GM08714 (cell line): ENCODE data around the gene GNB4.
A peak's percentile ranks its signal among the peaks of the same experiment; 100 is the strongest.

Experiments used
- H3K4me3 ChIP-seq: fragments of 200-500 bp; sonication (Bioruptor generic); 2 replicates; pipeline ENCODE4 v1.5.1; 2014; ENCODE audit warnings: mild to moderate bottlenecking, low read length, inconsistent platforms
- ZNF274 ChIP-seq: IDR thresholded peaks from 2 replicates; pipeline ENCODE4 v1.6.1; 2012; ENCODE audit warnings: mild to moderate bottlenecking, low read depth, low read length

The GNB4 gene

GRCh38 chr3:179348325-179349013, 102.8 kb downstream of the GNB4 start:
- TF ChIP-seq ZNF274 = no peak
- H3K4me3 ChIP-seq = peak overlapping the region; percentile 95

- peak within 1 kb of the TSS; percentile 95 for H3K4me3 ChIP-seq
- no peak for TF ChIP-seq ZNF274
These were observed 103.7 kb downstream of the GNB4 start, which contains the start of gene MFN1 for GRCh38 chr3:179347345-179348194. Gene MFN1 (plus strand): TSS chr3:179347709. CDS start chr3:179348852, 1,143 bp downstream.
